Ectodermal cell (in vitro differentiated cells): Measurements from ENCODE around the gene FOXP4.

ENCODE experiments used
- H3K27ac ChIP-seq: 2 replicates; pipeline ENCODE4 v1.7.0; 2013; ENCODE audit warnings: mild to moderate bottlenecking, low read depth, low read length; ENCODE audit not compliant: insufficient read depth, poor library complexity, severe bottlenecking
- H3K27me3 ChIP-seq: 2 replicates; pipeline ENCODE4 v1.7.0; 2013; ENCODE audit warnings: mild to moderate bottlenecking, low read length; ENCODE audit not compliant: insufficient read depth, control insufficient read depth, poor library complexity, severe bottlenecking
- H3K36me3 ChIP-seq: one replicate; pipeline ENCODE4 v1.7.0; 2013; ENCODE audit warnings: low read length; ENCODE audit not compliant: control insufficient read depth, insufficient read depth
- H3K4me1 ChIP-seq: one replicate; pipeline ENCODE4 v1.7.0; 2013; ENCODE audit warnings: low read length; ENCODE audit not compliant: control insufficient read depth, insufficient read depth
- H3K4me3 ChIP-seq: 2 replicates; pipeline ENCODE4 v1.7.0; 2013; ENCODE audit warnings: low read depth, low read length, control low read depth; ENCODE audit not compliant: insufficient read depth
- H3K9me3 ChIP-seq: 2 replicates; pipeline ENCODE4 v1.7.0; 2013; ENCODE audit warnings: mild to moderate bottlenecking, low read length, moderate library complexity; ENCODE audit not compliant: control insufficient read depth
- WGBS, 2 experiments: methylation state at CpG; one replicate each; pipeline ENCODE4 v1.1.7; 2013; ENCODE audit warnings: missing lambda C conversion rate in 2 of 2; 5-methylcytosine and 5-hydroxymethylcytosine counted together

Gene FOXP4

GRCh38 chr6:41597246-41598000 is 51.2 kb downstream of the FOXP4 start:
- H3K4me1 ChIP-seq: peaks cover under 1% of the 10 kb centered on the region
- WGBS, 2 experiments: 85 to 86% methylated on average over 18 to 19 of the region's 19 CpGs
- H3K27ac ChIP-seq: no peak overlapping the region
- H3K4me3 ChIP-seq: no peak overlapping the region
- H3K27me3 ChIP-seq: no peaks in the 10 kb centered on the region
- peaks cover 19% of the 10 kb centered on the region for H3K36me3 ChIP-seq
- H3K9me3 ChIP-seq: no peaks in the 10 kb centered on the region

- WGBS, 2 experiments: 91 to 92% methylated on average over 8 of the region's 8 CpGs
Observed at GRCh38 chr6:41598670-41599014, 52.5 kb downstream of the FOXP4 start.

GRCh38 chr6:41599015-41599851 is 53.1 kb downstream of the FOXP4 start:
- Histone ChIP-seq H3K27me3 (no peaks in the 10 kb centered on the region), H3K9me3 (no peaks in the 10 kb centered on the region), H3K36me3 (peaks cover 19% of the 10 kb centered on the region), H3K27ac (no peak overlapping the region), H3K4me3 (no peak overlapping the region), H3K4me1 (peaks cover 6% of the 10 kb centered on the region)
- WGBS, 2 experiments: 85 to 86% methylated on average over 21 of the region's 21 CpGs

More at GRCh38 chr6:41598670-41599014, 52.5 kb downstream of the FOXP4 start:
- Histone ChIP-seq H3K27me3 (no peaks in the 10 kb centered on the region), H3K36me3 (peaks cover 19% of the 10 kb centered on the region), H3K27ac (no peak overlapping the region), H3K9me3 (no peaks in the 10 kb centered on the region), H3K4me3 (no peak overlapping the region), H3K4me1 (peaks cover 6% of the 10 kb centered on the region)

- WGBS, 2 experiments: 70 to 71% methylated on average over 13 to 14 of the region's 14 CpGs
- H3K4me1 ChIP-seq: peaks cover 6% of the 10 kb centered on the region
- H3K9me3 ChIP-seq: no peaks in the 10 kb centered on the region
- H3K36me3 ChIP-seq: peaks cover 14% of the 10 kb centered on the region
- H3K4me3 ChIP-seq: no peak overlapping the region
- no peaks in the 10 kb centered on the region for H3K27me3 ChIP-seq
- no peak overlapping the region for H3K27ac ChIP-seq
Observed at GRCh38 chr6:41599852-41600445, 53.8 kb downstream of the FOXP4 start.

GRCh38 chr6:41600499-41601247 is 54.5 kb downstream of the FOXP4 start:
- no peaks in the 10 kb centered on the region for H3K27me3 ChIP-seq
- 79 to 80% methylated on average over 22 of the region's 22 CpGs for WGBS, 2 experiments
- no peaks in the 10 kb centered on the region for H3K9me3 ChIP-seq
- peaks cover 12% of the 10 kb centered on the region for H3K36me3 ChIP-seq
- H3K4me1 ChIP-seq: peaks cover 6% of the 10 kb centered on the region
- no peak overlapping the region for H3K27ac ChIP-seq
- no peak overlapping the region for H3K4me3 ChIP-seq

- Histone ChIP-seq H3K36me3 (peaks cover 12% of the 10 kb centered on the region), H3K9me3 (no peaks in the 10 kb centered on the region), H3K4me3 (no peak overlapping the region), H3K27ac (no peak overlapping the region), H3K4me1 (peaks cover 6% of the 10 kb centered on the region), H3K27me3 (no peaks in the 10 kb centered on the region)
- WGBS, 2 experiments: 84 to 91% methylated on average over 6 of the region's 6 CpGs
Observed at GRCh38 chr6:41601248-41601549, 55.0 kb downstream of the FOXP4 start.

- H3K4me1 ChIP-seq: peaks cover 6% of the 10 kb centered on the region
- WGBS, 2 experiments: 67 to 70% methylated on average over 4 of the region's 4 CpGs
- H3K27me3 ChIP-seq: no peaks in the 10 kb centered on the region
- no peak overlapping the region for H3K4me3 ChIP-seq
- H3K9me3 ChIP-seq: no peaks in the 10 kb centered on the region
- H3K36me3 ChIP-seq: peaks cover 5% of the 10 kb centered on the region
- H3K27ac ChIP-seq: no peak overlapping the region
Observed at GRCh38 chr6:41602422-41602743, 56.2 kb downstream of the FOXP4 start.

GRCh38 chr6:41602864-41603608 is 56.9 kb downstream of the FOXP4 start:
- Histone ChIP-seq H3K4me3 (no peak overlapping the region), H3K4me1 (peaks cover 6% of the 10 kb centered on the region), H3K27me3 (no peaks in the 10 kb centered on the region), H3K27ac (no peak overlapping the region), H3K36me3 (peaks cover 4% of the 10 kb centered on the region), H3K9me3 (no peaks in the 10 kb centered on the region)
- WGBS, 2 experiments: 8 to 14% methylated on average over 16 to 20 of the region's 20 CpGs

GRCh38 chr6:41604006-41604405 is 57.8 kb downstream of the FOXP4 start:
- Histone ChIP-seq H3K4me3 (no peak overlapping the region), H3K9me3 (no peaks in the 10 kb centered on the region), H3K27ac (no peak overlapping the region), H3K4me1 (peaks cover 6% of the 10 kb centered on the region), H3K36me3 (no peaks in the 10 kb centered on the region), H3K27me3 (no peaks in the 10 kb centered on the region)
- 86 to 90% methylated on average over 5 of the region's 5 CpGs for WGBS, 2 experiments
